ENCODE data around the gene MYL1.

- TF ChIP-seq CTCF (IDR thresholded peaks at IDR 0.05): no peak
- no peak for TF ChIP-seq POLR2AphosphoS5 (IDR thresholded peaks at IDR 0.05)
Measured at GRCh38 chr2:210267698-210268097, 47.3 kb downstream of the MYL1 start.

Data from transverse colon (tissue), 4 donors.